Sigmoid colon (tissue), 4 donors: Measurements from ENCODE around the gene ATOH7.

Source experiments
- EP300 ChIP-seq, 4 donors: sonication (generic); formaldehyde crosslinking; IDR thresholded peaks; one replicate each; pipeline ENCODE4 v1.6.1; 2017; ENCODE audit warnings: antibody characterized with exemption in 4 of 4
- POLR2A ChIP-seq, 2 donors: fragments of 450-650 bp; IDR thresholded peaks; one replicate each; pipeline ENCODE4 v1.6.1; 2016; ENCODE audit warnings: antibody characterized with exemption in 2 of 2, mild to moderate bottlenecking in 2 of 2, moderate library complexity in 2 of 2
- POLR2AphosphoS5 ChIP-seq, 4 donors: sonication (generic); formaldehyde crosslinking; IDR thresholded peaks; one replicate each; pipeline ENCODE4 v1.6.1; 2017; ENCODE audit warnings: antibody characterized with exemption in 4 of 4
- TF ChIP-seq, protein P1 (sequence below), 4 experiments: fragments of 450-650 bp in 3 of 4; fragments of 200-600 bp in 1 of 4; IDR thresholded peaks; one replicate each; pipeline ENCODE4 v1.5.1; 2016 to 2019; ENCODE audit warnings: antibody characterized with exemption in 4 of 4, mild to moderate bottlenecking in 3 of 4, moderate library complexity in 2 of 4

DNA sequence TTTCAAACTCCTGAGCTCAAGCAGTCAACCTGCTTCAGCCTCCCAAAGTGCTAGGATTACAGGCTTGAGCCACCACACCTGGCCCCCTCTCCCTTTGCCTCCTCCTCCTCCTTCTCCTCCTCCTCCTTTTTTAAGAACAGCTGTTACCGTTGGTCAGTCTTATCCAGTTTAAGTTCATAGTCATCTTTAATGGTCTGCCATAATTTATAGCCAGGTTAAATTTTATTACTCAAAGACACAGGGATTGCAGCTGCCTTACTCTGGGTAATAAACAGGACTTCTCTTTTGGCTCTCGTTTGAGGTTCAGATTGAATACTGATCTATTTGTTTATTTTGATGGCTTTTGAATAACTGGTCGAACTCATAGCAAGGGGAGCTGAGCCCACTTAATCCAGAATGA, 35.2 kb downstream of the ATOH7 start:
- TF ChIP-seq POLR2A (IDR thresholded peaks at IDR 0.05): no peak
- TF ChIP-seq EP300 (IDR thresholded peaks at IDR 0.05): no peak
- TF ChIP-seq, protein P1, sequence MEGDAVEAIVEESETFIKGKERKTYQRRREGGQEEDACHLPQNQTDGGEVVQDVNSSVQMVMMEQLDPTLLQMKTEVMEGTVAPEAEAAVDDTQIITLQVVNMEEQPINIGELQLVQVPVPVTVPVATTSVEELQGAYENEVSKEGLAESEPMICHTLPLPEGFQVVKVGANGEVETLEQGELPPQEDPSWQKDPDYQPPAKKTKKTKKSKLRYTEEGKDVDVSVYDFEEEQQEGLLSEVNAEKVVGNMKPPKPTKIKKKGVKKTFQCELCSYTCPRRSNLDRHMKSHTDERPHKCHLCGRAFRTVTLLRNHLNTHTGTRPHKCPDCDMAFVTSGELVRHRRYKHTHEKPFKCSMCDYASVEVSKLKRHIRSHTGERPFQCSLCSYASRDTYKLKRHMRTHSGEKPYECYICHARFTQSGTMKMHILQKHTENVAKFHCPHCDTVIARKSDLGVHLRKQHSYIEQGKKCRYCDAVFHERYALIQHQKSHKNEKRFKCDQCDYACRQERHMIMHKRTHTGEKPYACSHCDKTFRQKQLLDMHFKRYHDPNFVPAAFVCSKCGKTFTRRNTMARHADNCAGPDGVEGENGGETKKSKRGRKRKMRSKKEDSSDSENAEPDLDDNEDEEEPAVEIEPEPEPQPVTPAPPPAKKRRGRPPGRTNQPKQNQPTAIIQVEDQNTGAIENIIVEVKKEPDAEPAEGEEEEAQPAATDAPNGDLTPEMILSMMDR (IDR thresholded peaks at IDR 0.05): no peak
- no peak for TF ChIP-seq POLR2AphosphoS5 (IDR thresholded peaks at IDR 0.05)
